GM21786 (cell line): Measurements from ENCODE around the gene GNG7.
"Not testable (repeated sequence)": the region's sequence is repeated elsewhere in the genome, so short reads cannot be mapped to it uniquely, and the experiment has no call there.

Experiments
- ATAC-seq: cut with Tn5 transposase; IDR thresholded peaks from one replicate; pipeline ENCODE4 v1.9.1; 2021; ENCODE audit not compliant: unreplicated experiment

GNG7 gene

GRCh38 chr19:2519482-2519881 is 183.0 kb downstream of the GNG7 start:
- no peak for ATAC-seq

GRCh38 chr19:2518856-2519255 is 183.6 kb downstream of the GNG7 start:
- ATAC-seq = not testable (repeated sequence)

GRCh38 chr19:2517881-2518601 is 184.5 kb downstream of the GNG7 start:
- no peak for ATAC-seq

- ATAC-seq = no peak
Measured at GRCh38 chr19:2516727-2517126, 185.8 kb downstream of the GNG7 start.

GRCh38 chr19:2514981-2515518 is 187.4 kb downstream of the GNG7 start:
- no peak for ATAC-seq

GRCh38 chr19:2512523-2513431 is 189.7 kb downstream of the GNG7 start:
- ATAC-seq = no peak

- ATAC-seq = no peak
Measured at GRCh38 chr19:2511991-2512390, 190.5 kb downstream of the GNG7 start.

- ATAC-seq = no peak
Measured at GRCh38 chr19:2511570-2511969, 190.9 kb downstream of the GNG7 start.

- no peak for ATAC-seq
Measured at GRCh38 chr19:2509096-2509495, 193.4 kb downstream of the GNG7 start.

GRCh38 chr19:2507109-2507508 is 195.4 kb downstream of the GNG7 start:
- ATAC-seq = no peak

- not testable (repeated sequence) for ATAC-seq
Measured at GRCh38 chr19:2506656-2507055, 195.8 kb downstream of the GNG7 start.

GRCh38 chr19:2503521-2504109 is 198.9 kb downstream of the GNG7 start:
- ATAC-seq = no peak

- no peak for ATAC-seq
Measured at GRCh38 chr19:2500841-2501261, 201.6 kb downstream of the GNG7 start.

GRCh38 chr19:2500156-2500555 is 202.3 kb downstream of the GNG7 start:
- no peak for ATAC-seq

GRCh38 chr19:2497186-2497585 is 205.3 kb downstream of the GNG7 start:
- ATAC-seq = no peak

GRCh38 chr19:2495651-2496316 is 206.7 kb downstream of the GNG7 start:
- ATAC-seq = no peak

- no peak for ATAC-seq
Measured at GRCh38 chr19:2495130-2495641, 207.3 kb downstream of the GNG7 start.

GRCh38 chr19:2494447-2495129 is 207.9 kb downstream of the GNG7 start:
- ATAC-seq = no peak

GRCh38 chr19:2494084-2494446 is 208.4 kb downstream of the GNG7 start:
- ATAC-seq = no peak

GRCh38 chr19:2493448-2493847 is 209.0 kb downstream of the GNG7 start:
- not testable (repeated sequence) for ATAC-seq
